GM12878 (cell line): ENCODE data around the gene AKNA. TPM values are rescaled to one million over a fixed set of nuclear protein-coding genes. Genes with fewer than 3 reads are reported as not detected.

Experiments
- ATAC-seq: fragments of 200-7000 bp; cut with Tn5 transposase; 3 replicates; pipeline ENCODE4 v1.9.1; 2020; ENCODE audit warnings: mild to moderate bottlenecking, moderate library complexity
- BruUV-seq: library from RNA; stranded (reverse); fragments of 400-500 nt; replicated peaks from 2 replicates; lab custom pipeline; 2021; lab: Mats Ljungman, UMichigan
- CTCF ChIA-PET: fragments of 300-600 bp; sonication (Branson Sonifier 250); formaldehyde crosslinking; extraction: SDS; loops from one replicate; lab custom pipeline; 2021; ENCODE audit warnings: inconsistent platforms; lab: Yijun Ruan, JAX
- POLR2A ChIA-PET: fragments of 350-600 bp; formaldehyde crosslinking; extraction: SDS; loops from one replicate; lab custom pipeline; 2021; ENCODE audit warnings: inconsistent platforms; lab: Charles Lee
- RAD21 ChIA-PET: fragments of 300-600 bp; sonication (Branson Sonifier 250); formaldehyde crosslinking; loops from one replicate; lab custom pipeline; 2023; ENCODE audit warnings: antibody characterized with exemption; ENCODE audit not compliant: unreplicated experiment; lab: Charles Lee
- SMC1A ChIA-PET: fragments of 300-600 bp; sonication (Branson Sonifier 250); formaldehyde crosslinking; loops from one replicate; lab custom pipeline; 2023; ENCODE audit not compliant: unreplicated experiment, uncharacterized antibody; lab: Charles Lee
- DNase-seq: peaks from one replicate; pipeline ENCODE4 v3.0.0-alpha.2; 2011; ENCODE audit warnings: low read depth, low spot score
- FAIRE-seq: peaks from 3 replicates; lab custom pipeline; 2011; peaks lifted over from hg19 to GRCh38; lab: Jason Lieb, UNC
- H2AFZ ChIP-seq: 2 replicates; pipeline ENCODE4 v1.6.0; 2011; ENCODE audit warnings: low read depth, low read length, control low read depth; ENCODE audit not compliant: control insufficient read depth
- H3K27ac ChIP-seq: 2 replicates; pipeline ENCODE4 v1.5.1; 2011; ENCODE audit warnings: control low read depth; ENCODE audit not compliant: control insufficient read depth, insufficient read depth
- H3K27me3 ChIP-seq, 2 experiments: replicated peaks in 1 of 2; 2 replicates each; pipeline versions ENCODE4 v1.6.0 to v1.6.1; 2011; ENCODE audit warnings: low read length in 1 of 2; ENCODE audit not compliant: control insufficient read depth in 2 of 2, insufficient read depth in 2 of 2
- H3K36me3 ChIP-seq, 2 experiments: 2 replicates each; pipeline ENCODE4 v1.5.1; 2011; ENCODE audit warnings: low read length in 1 of 2; ENCODE audit not compliant: control insufficient read depth in 2 of 2, insufficient read depth in 2 of 2
- H3K4me1 ChIP-seq: 2 replicates; pipeline ENCODE4 v1.6.1; 2011; ENCODE audit warnings: mild to moderate bottlenecking, low read length, moderate library complexity, mixed read lengths; ENCODE audit not compliant: control insufficient read depth, insufficient read depth
- H3K4me2 ChIP-seq: 2 replicates; pipeline ENCODE4 v1.6.0; 2011; ENCODE audit warnings: control low read depth; ENCODE audit not compliant: control insufficient read depth, insufficient read depth
- H3K4me3 ChIP-seq: fragments of 200-600 bp; sonication (generic); 2 replicates; pipeline ENCODE4 v1.5.1; 2016
- H3K79me2 ChIP-seq: 2 replicates; pipeline ENCODE4 v1.6.0; 2011; ENCODE audit warnings: low read length; ENCODE audit not compliant: control insufficient read depth, insufficient read depth
- H3K9ac ChIP-seq: 2 replicates; pipeline ENCODE4 v1.8.0; 2011; ENCODE audit warnings: low read length, control low read depth, mixed read lengths; ENCODE audit not compliant: control insufficient read depth, insufficient read depth
- H3K9me3 ChIP-seq: replicated peaks from 3 replicates; pipeline ENCODE4 v1.5.1; 2011; ENCODE audit warnings: mild to moderate bottlenecking, low read length; ENCODE audit not compliant: control insufficient read depth, insufficient read depth
- H4K20me1 ChIP-seq: 2 replicates; pipeline ENCODE4 v1.6.0; 2011; ENCODE audit not compliant: control insufficient read depth, insufficient read depth
- BACH1 ChIP-seq: fragments of 450-650 bp; IDR thresholded peaks from 2 replicates; pipeline ENCODE4 v1.6.1; 2017; ENCODE audit warnings: mild to moderate bottlenecking, borderline replicate concordance
- CHD1 ChIP-seq: IDR thresholded peaks from 2 replicates; pipeline ENCODE4 v1.6.1; 2012; ENCODE audit warnings: low read depth, low read length, improper control_type of control experiment
- HCFC1 ChIP-seq: fragments of 150-350 bp; IDR thresholded peaks from 2 replicates; pipeline ENCODE4 v1.6.1; 2014; ENCODE audit warnings: low read length
- HDAC2 ChIP-seq: fragments of 200-600 bp; sonication (generic); IDR thresholded peaks from 2 replicates; pipeline ENCODE4 v1.6.1; 2017
- IKZF1 ChIP-seq: fragments of 450-650 bp; conservative IDR thresholded peaks from 2 replicates; pipeline ENCODE4 v1.6.1; 2017; ENCODE audit warnings: antibody characterized with exemption, mild to moderate bottlenecking
- IKZF2 ChIP-seq, 2 experiments: fragments of 450-650 bp; IDR thresholded peaks; 2 replicates each; pipeline ENCODE4 v1.6.1; 2017; ENCODE audit warnings: mild to moderate bottlenecking in 2 of 2, moderate library complexity in 2 of 2
- KLF5 ChIP-seq: fragments of 450-650 bp; IDR thresholded peaks from 2 replicates; pipeline ENCODE4 v1.6.1; 2014; ENCODE audit warnings: mild to moderate bottlenecking; ENCODE audit not compliant: partially characterized antibody
- LARP7 ChIP-seq: fragments of 450-650 bp; IDR thresholded peaks from 2 replicates; pipeline ENCODE4 v1.6.1; 2017; ENCODE audit warnings: mild to moderate bottlenecking
- MYC ChIP-seq: IDR thresholded peaks from 2 replicates; pipeline ENCODE4 v1.6.1; 2011; ENCODE audit warnings: mild to moderate bottlenecking, low read length, moderate library complexity, inconsistent platforms; ENCODE audit not compliant: insufficient read depth, insufficient replicate concordance, insufficient read length, severe bottlenecking
- NBN ChIP-seq: fragments of 450-650 bp; IDR thresholded peaks from 2 replicates; pipeline ENCODE4 v1.6.1; 2016
- NKRF ChIP-seq: fragments of 450-650 bp; conservative IDR thresholded peaks from 2 replicates; pipeline ENCODE4 v1.6.1; 2017; ENCODE audit warnings: mild to moderate bottlenecking, moderate library complexity
- PAX8 ChIP-seq: fragments of 450-650 bp; IDR thresholded peaks from 2 replicates; pipeline ENCODE4 v1.6.1; 2017; ENCODE audit warnings: mild to moderate bottlenecking, moderate library complexity
- RAD21 ChIP-seq: IDR thresholded peaks from 2 replicates; pipeline ENCODE4 v1.6.1; 2011; ENCODE audit warnings: mild to moderate bottlenecking, low read depth, low read length, moderate library complexity; ENCODE audit not compliant: insufficient read depth
- SUPT20H ChIP-seq: IDR thresholded peaks from 2 replicates; pipeline ENCODE4 v1.6.1; 2011; ENCODE audit warnings: low read depth, mild to moderate bottlenecking, low read length, moderate library complexity, borderline replicate concordance; ENCODE audit not compliant: control insufficient read depth
- TCF7 ChIP-seq: IDR thresholded peaks from 2 replicates; pipeline ENCODE4 v1.6.1; 2014; ENCODE audit warnings: antibody characterized with exemption, borderline replicate concordance
- WRNIP1 ChIP-seq: IDR thresholded peaks from 2 replicates; pipeline ENCODE4 v1.6.1; 2011; ENCODE audit warnings: low read depth, low read length, improper control_type of control experiment, borderline replicate concordance
- ZNF207 ChIP-seq: fragments of 450-650 bp; IDR thresholded peaks from 2 replicates; pipeline ENCODE4 v1.6.1; 2014; ENCODE audit warnings: antibody characterized with exemption, mild to moderate bottlenecking, borderline replicate concordance
- whole genome bisulfite sequencing: methylation state at CpG from one replicate; pipeline ENCODE4 v1.1.6; 2016; ENCODE audit warnings: low lambda C conversion rate; ENCODE audit not compliant: insufficient replicate concordance, insufficient coverage; ENCODE audit errors: missing lambda C conversion rate; 5-methylcytosine and 5-hydroxymethylcytosine counted together
- in situ Hi-C: fragments of 300-500 bp; cut with MboI; formaldehyde crosslinking; loops from 9 replicates; pipeline ENCODE4 v1.14.3; 2018; ENCODE audit warnings: mixed read lengths
- intact Hi-C: fragments of 100-400 bp; cut with micrococcal nuclease; formaldehyde crosslinking; loops from one replicate; pipeline ENCODE4 v1.14.2; 2022; ENCODE audit not compliant: unreplicated experiment
- polyA plus RNA-seq, 11 experiments: library from polyadenylated mRNA; depleted of rRNA in 4 of 11; unstranded in 6 of 11; stranded (reverse) in 5 of 11; fragments of >200 nt; fragmentation: Nextera tagmentation in 4 of 11; fragmentation: Illumina TruSeq in 1 of 11; extraction: Ambion mirVana in 4 of 11; extraction: Trizol in 1 of 11; gene quantifications; 1 replicate in 1 of 11; 2 replicates in 10 of 11; pipeline versions ENCODE4 v1.2.1 to v1.2.3, GENCODE V29; 2011 to 2016; ENCODE audit warnings: inconsistent platforms in 2 of 11, missing spikeins in 2 of 11, low read depth in 1 of 11
- total RNA-seq, 4 experiments: library from RNA; depleted of rRNA in 3 of 4; stranded (reverse); fragments of >200 nt in 3 of 4; fragmentation: Illumina TruSeq in 1 of 4; extraction: Trizol in 1 of 4; gene quantifications; 2 replicates each; pipeline versions ENCODE4 v1.2.1 to v1.2.3, GENCODE V29; 2013 to 2021
- TF ChIP-seq, protein P1 (sequence below): IDR thresholded peaks from 2 replicates; pipeline ENCODE4 v1.6.1; 2012; ENCODE audit warnings: low read length, inconsistent platforms

Gene AKNA
- total and polyA plus RNA-seq, 10 of the 15 experiments (the other 5 are each of a cell fraction or from before 2014, with no cell fraction given), result 1.6 to 132 (median 35.3) TPM

GRCh38 chr9:114378883-114379282 lies 8.9 kb downstream of the AKNA start:
- TF ChIP-seq SUPT20H, result no peak
- TF ChIP-seq ZNF207, result no peak
- no peak for TF ChIP-seq NBN
- no peak for TF ChIP-seq KLF5
- no peak for TF ChIP-seq IKZF1
- TF ChIP-seq NKRF, result no peak
- no peak for TF ChIP-seq CHD1
- TF ChIP-seq IKZF2 (IDR thresholded peaks at IDR 0.05), result no peak
- no peak for TF ChIP-seq LARP7
- TF ChIP-seq, protein P1, sequence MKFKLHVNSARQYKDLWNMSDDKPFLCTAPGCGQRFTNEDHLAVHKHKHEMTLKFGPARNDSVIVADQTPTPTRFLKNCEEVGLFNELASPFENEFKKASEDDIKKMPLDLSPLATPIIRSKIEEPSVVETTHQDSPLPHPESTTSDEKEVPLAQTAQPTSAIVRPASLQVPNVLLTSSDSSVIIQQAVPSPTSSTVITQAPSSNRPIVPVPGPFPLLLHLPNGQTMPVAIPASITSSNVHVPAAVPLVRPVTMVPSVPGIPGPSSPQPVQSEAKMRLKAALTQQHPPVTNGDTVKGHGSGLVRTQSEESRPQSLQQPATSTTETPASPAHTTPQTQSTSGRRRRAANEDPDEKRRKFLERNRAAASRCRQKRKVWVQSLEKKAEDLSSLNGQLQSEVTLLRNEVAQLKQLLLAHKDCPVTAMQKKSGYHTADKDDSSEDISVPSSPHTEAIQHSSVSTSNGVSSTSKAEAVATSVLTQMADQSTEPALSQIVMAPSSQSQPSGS, result no peak
- TF ChIP-seq BACH1, result no peak
- TF ChIP-seq TCF7, result no peak
- TF ChIP-seq PAX8, result no peak
- no peak for TF ChIP-seq RAD21
- TF ChIP-seq WRNIP1, result no peak
- TF ChIP-seq HDAC2, result no peak
- TF ChIP-seq MYC, result no peak
- no peak for TF ChIP-seq HCFC1
- TF ChIP-seq, all 136 proteins: peak for 0
- Histone ChIP-seq H3K4me1 (peaks cover 31% of the 10 kb centered on the region), H3K27ac (no peak overlapping the region), H3K36me3 (peaks cover 38 to 42% of the 10 kb centered on the region in 2 experiments), H3K9ac (no peak overlapping the region), H3K9me3 (no peaks in the 10 kb centered on the region), H3K4me2 (no peak overlapping the region), H2AFZ (no peak overlapping the region), H4K20me1 (peaks cover 6% of the 10 kb centered on the region), H3K79me2 (peaks cover 71% of the 10 kb centered on the region), H3K4me3 (no peak overlapping the region), H3K27me3 (no peaks in the 10 kb centered on the region)
- BruUV-seq, result no TSS peak
- ChIA-PET RAD21 (interaction anchor here (1.0 to 1.4 kb wide), 3 partner anchors 11 to 37 kb away, joined by 3 to 4 read pairs (median 3); no protein-coding TSS in a partner anchor), POLR2A (interaction anchor here (0.5 to 1.1 kb wide), 4 partner anchors 9 to 108 kb away, joined by 3 to 5 read pairs (median 3); partner anchors contain the start of gene AKNA), CTCF (interaction anchor here (0.8 to 1.4 kb wide), 4 partner anchors 10 to 16 kb away, joined by 3 read pairs; no protein-coding TSS in a partner anchor), SMC1A (interaction anchor here (0.7 to 2.0 kb wide), 3 partner anchors 13 to 27 kb away, joined by 3 to 12 read pairs (median 5); no protein-coding TSS in a partner anchor)
- FAIRE-seq, result no peak
- 95% methylated on average over 5 of the region's 5 CpGs for WGBS
- DNase-seq, result no peak
- in situ Hi-C loops, result no loop called here
- no peak for ATAC-seq
- intact Hi-C loops, result no loop called here
